T-helper 17 cell (primary cell): ENCODE results near the gene LRRC46. TPM values are rescaled to one million over a fixed set of nuclear protein-coding genes. Genes with fewer than 3 reads are reported as not detected.

Experiments used
- ATAC-seq: fragments of 150-1000 bp; cut with Tn5 transposase; 2 replicates; pipeline ENCODE4 v1.10.0; 2021; ENCODE audit warnings: mild to moderate bottlenecking, moderate library complexity
- DNase-seq, 3 donors: peaks; one replicate each; pipeline versions ENCODE4 v3.0.0 to v3.0.0-alpha.2; 2020 to 2021
- H3K9me3 ChIP-seq: one replicate; pipeline ENCODE4 v1.7.0; 2013; ENCODE audit warnings: low read length, mild to moderate bottlenecking; ENCODE audit not compliant: control insufficient read depth, poor library complexity, severe bottlenecking
- H3K27ac Mint-ChIP-seq: one replicate; pipeline ENCODE4 v1.8.0; 2022; ENCODE audit warnings: mild to moderate bottlenecking, moderate library complexity, mixed read lengths
- H3K27me3 Mint-ChIP-seq: one replicate; pipeline ENCODE4 v1.8.0; 2022; ENCODE audit warnings: mixed read lengths
- H3K36me3 Mint-ChIP-seq: one replicate; pipeline ENCODE4 v1.8.0; 2022; ENCODE audit warnings: low read depth, mixed read lengths
- H3K4me1 Mint-ChIP-seq: one replicate; pipeline ENCODE4 v1.8.0; 2022; ENCODE audit warnings: mild to moderate bottlenecking, mixed read lengths
- H3K4me3 Mint-ChIP-seq: one replicate; pipeline ENCODE4 v1.8.0; 2022; ENCODE audit warnings: mild to moderate bottlenecking, moderate library complexity, mixed read lengths
- total RNA-seq, 4 donors: library from RNA in 2 of 4; stranded (reverse) in 2 of 4; gene quantifications; one replicate each; pipeline ENCODE4 v1.2.3 and lab custom pipeline; 2022 to 2026

LRRC46 gene
- total RNA-seq, 2 donors from 2014 or later, result 0.90 to 0.99 TPM

- Mint-ChIP-seq H3K27me3 (no peaks in the 10 kb centered on the region), H3K4me3 (peak overlapping the region; percentile 66), H3K27ac (peak overlapping the region; percentile 87), H3K4me1 (peaks cover 17% of the 10 kb centered on the region), H3K36me3 (peaks cover 25% of the 10 kb centered on the region)
- DNase-seq (no peak), ATAC-seq (no peak)
- no peaks in the 10 kb centered on the region for H3K9me3 ChIP-seq
These were observed 18.4 kb upstream of the LRRC46 start for GRCh38 chr17:47813077-47813476.

- H3K9me3 ChIP-seq, result no peaks in the 10 kb centered on the region
- DNase-seq (no peak), ATAC-seq (no peak)
- Mint-ChIP-seq H3K27me3 (no peaks in the 10 kb centered on the region), H3K4me1 (peaks cover 17% of the 10 kb centered on the region), H3K36me3 (peaks cover 22% of the 10 kb centered on the region), H3K4me3 (no peak overlapping the region), H3K27ac (no peak overlapping the region)
These were observed 17.9 kb upstream of the LRRC46 start for GRCh38 chr17:47813512-47814031.

- Mint-ChIP-seq H3K36me3 (peaks cover 22% of the 10 kb centered on the region), H3K27me3 (no peaks in the 10 kb centered on the region), H3K27ac (no peak overlapping the region), H3K4me3 (no peak overlapping the region), H3K4me1 (peaks cover 18% of the 10 kb centered on the region)
- DNase-seq (no peak), ATAC-seq (no peak)
- no peaks in the 10 kb centered on the region for H3K9me3 ChIP-seq
These were observed 16.2 kb upstream of the LRRC46 start for GRCh38 chr17:47815106-47815918.

GRCh38 chr17:47816111-47816735 lies 15.2 kb upstream of the LRRC46 start:
- no peaks in the 10 kb centered on the region for H3K9me3 ChIP-seq
- H3K27me3 Mint-ChIP-seq, result no peaks in the 10 kb centered on the region
- DNase-seq (no peak), ATAC-seq (no peak)
- peaks cover 24% of the 10 kb centered on the region for H3K4me1 Mint-ChIP-seq
- no peak overlapping the region for H3K27ac Mint-ChIP-seq
- peaks cover 18% of the 10 kb centered on the region for H3K36me3 Mint-ChIP-seq
- H3K4me3 Mint-ChIP-seq, result no peak overlapping the region

- H3K27me3 Mint-ChIP-seq, result no peaks in the 10 kb centered on the region
- peaks cover 24% of the 10 kb centered on the region for H3K4me1 Mint-ChIP-seq
- H3K9me3 ChIP-seq, result no peaks in the 10 kb centered on the region
- ATAC-seq (no peak), DNase-seq (no peak)
- H3K36me3 Mint-ChIP-seq, result peaks cover 10% of the 10 kb centered on the region
- no peak overlapping the region for H3K4me3 Mint-ChIP-seq
- no peak overlapping the region for H3K27ac Mint-ChIP-seq
These were observed 14.5 kb upstream of the LRRC46 start for GRCh38 chr17:47816947-47817346.

GRCh38 chr17:47818002-47818695 lies 13.3 kb upstream of the LRRC46 start:
- H3K4me3 Mint-ChIP-seq, result no peak overlapping the region
- no peaks in the 10 kb centered on the region for H3K9me3 ChIP-seq
- peaks cover 3% of the 10 kb centered on the region for H3K36me3 Mint-ChIP-seq
- H3K27me3 Mint-ChIP-seq, result no peaks in the 10 kb centered on the region
- no peak overlapping the region for H3K27ac Mint-ChIP-seq
- peaks cover 19% of the 10 kb centered on the region for H3K4me1 Mint-ChIP-seq
- no peak for DNase-seq
- no peak for ATAC-seq

GRCh38 chr17:47819475-47819874 lies 12.0 kb upstream of the LRRC46 start:
- H3K27ac Mint-ChIP-seq, result peak overlapping the region; percentile 37
- peaks cover 20% of the 10 kb centered on the region for H3K4me1 Mint-ChIP-seq
- ATAC-seq, result no peak
- no peaks in the 10 kb centered on the region for H3K27me3 Mint-ChIP-seq
- H3K9me3 ChIP-seq, result no peaks in the 10 kb centered on the region
- no peak for DNase-seq
- peak overlapping the region; percentile 45 for H3K4me3 Mint-ChIP-seq
- peaks cover 4% of the 10 kb centered on the region for H3K36me3 Mint-ChIP-seq

- H3K4me3 Mint-ChIP-seq, result peak overlapping the region; percentile 97
- DNase-seq (no peak), ATAC-seq (no peak)
- H3K4me1 Mint-ChIP-seq, result peaks cover 20% of the 10 kb centered on the region
- peaks cover 4% of the 10 kb centered on the region for H3K36me3 Mint-ChIP-seq
- no peaks in the 10 kb centered on the region for H3K27me3 Mint-ChIP-seq
- H3K27ac Mint-ChIP-seq, result peak overlapping the region; percentile 93
- H3K9me3 ChIP-seq, result no peaks in the 10 kb centered on the region
These were observed 11.3 kb upstream of the LRRC46 start for GRCh38 chr17:47820033-47820789.

- H3K36me3 Mint-ChIP-seq, result peaks cover 8% of the 10 kb centered on the region
- no peaks in the 10 kb centered on the region for H3K9me3 ChIP-seq
- peak overlapping the region; percentile 97 for H3K4me3 Mint-ChIP-seq
- DNase-seq, result no peak
- H3K4me1 Mint-ChIP-seq, result peaks cover 21% of the 10 kb centered on the region
- H3K27me3 Mint-ChIP-seq, result no peaks in the 10 kb centered on the region
- ATAC-seq, result no peak
- peak overlapping the region; percentile 93 for H3K27ac Mint-ChIP-seq
These were observed 10.4 kb upstream of the LRRC46 start for GRCh38 chr17:47821031-47821423.

GRCh38 chr17:47821424-47822391 lies 9.8 kb upstream of the LRRC46 start, which contains the start of gene OSBPL7:
TSS of gene OSBPL7 (minus strand) at chr17:47821794. CDS start at chr17:47820278, 1,516 bp downstream.
- Mint-ChIP-seq H3K27ac (peak within 1 kb of the TSS; percentile 93), H3K4me1 (peaks cover 21% of the 10 kb centered on the region), H3K4me3 (peak within 1 kb of the TSS; percentile 97), H3K27me3 (no peaks in the 10 kb centered on the region), H3K36me3 (peaks cover 8% of the 10 kb centered on the region)
- ATAC-seq (peak; percentile 98), DNase-seq (peak; percentile 46 to 65 (median 57))
- H3K9me3 ChIP-seq, result no peaks in the 10 kb centered on the region

- no peaks in the 10 kb centered on the region for H3K9me3 ChIP-seq
- peaks cover 21% of the 10 kb centered on the region for H3K4me1 Mint-ChIP-seq
- H3K27me3 Mint-ChIP-seq, result no peaks in the 10 kb centered on the region
- no peak for DNase-seq
- peak overlapping the region; percentile 93 for H3K27ac Mint-ChIP-seq
- ATAC-seq, result no peak
- no peak overlapping the region for H3K4me3 Mint-ChIP-seq
- H3K36me3 Mint-ChIP-seq, result peaks cover 7% of the 10 kb centered on the region
These were observed 8.7 kb upstream of the LRRC46 start for GRCh38 chr17:47822785-47823184.

- Mint-ChIP-seq H3K4me3 (no peak overlapping the region), H3K36me3 (peaks cover 6% of the 10 kb centered on the region), H3K27me3 (no peaks in the 10 kb centered on the region), H3K27ac (peak overlapping the region; percentile 70), H3K4me1 (peaks cover 22% of the 10 kb centered on the region)
- no peaks in the 10 kb centered on the region for H3K9me3 ChIP-seq
- ATAC-seq (no peak), DNase-seq (no peak)
These were observed 8.0 kb upstream of the LRRC46 start for GRCh38 chr17:47823519-47823918.
